Iris pigment epithelial cell (primary cell): Measurements from ENCODE around the gene P4HA3.
A peak's percentile ranks its signal among the peaks of the same experiment; 100 is the strongest.

ENCODE experiments used
- DNase-seq: peaks from one replicate; pipeline ENCODE4 v3.0.0-alpha.2; 2011; ENCODE audit warnings: low read depth

P4HA3 gene

GRCh38 chr11:74318241-74318932 is 6.9 kb upstream of the P4HA3 start:
- peak; percentile 69 for DNase-seq

- peak; percentile 65 for DNase-seq
Measured at GRCh38 chr11:74316772-74317505, 5.5 kb upstream of the P4HA3 start.

- DNase-seq, result no peak
Measured at GRCh38 chr11:74312326-74312725, 886 bp upstream of the P4HA3 start.

- DNase-seq, result no peak
Measured at GRCh38 chr11:74310857-74311256, 583 bp downstream of the P4HA3 start.

GRCh38 chr11:74307434-74307833 is 4.0 kb downstream of the P4HA3 start:
- peak; percentile 87 for DNase-seq

GRCh38 chr11:74306435-74307175 is 4.8 kb downstream of the P4HA3 start:
- DNase-seq, result no peak

- no peak for DNase-seq
Measured at GRCh38 chr11:74299015-74299414, 12.4 kb downstream of the P4HA3 start.

- DNase-seq, result no peak
Measured at GRCh38 chr11:74297484-74297883, 14.0 kb downstream of the P4HA3 start.

GRCh38 chr11:74288911-74289310 is 22.5 kb downstream of the P4HA3 start:
- peak; percentile 70 for DNase-seq

- DNase-seq, result peak; percentile 98
Measured at GRCh38 chr11:74288161-74288560, 23.3 kb downstream of the P4HA3 start.

GRCh38 chr11:74284466-74284865 is 27.0 kb downstream of the P4HA3 start:
- no peak for DNase-seq

- DNase-seq, result no peak
Measured at GRCh38 chr11:74283580-74284180, 27.8 kb downstream of the P4HA3 start.

- no peak for DNase-seq
Measured at GRCh38 chr11:74282914-74283371, 28.5 kb downstream of the P4HA3 start.

GRCh38 chr11:74282421-74282820 is 29.0 kb downstream of the P4HA3 start:
- DNase-seq, result no peak

- DNase-seq, result no peak
Measured at GRCh38 chr11:74280494-74280893, 30.9 kb downstream of the P4HA3 start.

- DNase-seq, result peak; percentile 57
Measured at GRCh38 chr11:74279256-74279655, 32.2 kb downstream of the P4HA3 start.

GRCh38 chr11:74278721-74279161 is 32.7 kb downstream of the P4HA3 start:
- peak; percentile 100 for DNase-seq

- no peak for DNase-seq
Measured at GRCh38 chr11:74278103-74278502, 33.3 kb downstream of the P4HA3 start.

- peak; percentile 33 for DNase-seq
Measured at GRCh38 chr11:74276581-74276980, 34.9 kb downstream of the P4HA3 start.

- DNase-seq, result no peak
Measured at GRCh38 chr11:74272276-74272675, 39.2 kb downstream of the P4HA3 start.

- peak; percentile 83 for DNase-seq
Measured at GRCh38 chr11:74269161-74269811, 42.2 kb downstream of the P4HA3 start.

GRCh38 chr11:74268456-74268855 is 43.0 kb downstream of the P4HA3 start:
- DNase-seq, result no peak
